SK-N-SH treated with all-trans-retinoic acid at 6 μM for 48 hours (cell line): ENCODE results near the gene ZFAND2B.

Experiments used
- ATAC-seq: fragments of 200-7000 bp; cut with Tn5 transposase; 3 replicates; pipeline ENCODE4 v1.9.1; 2020; ENCODE audit warnings: mild to moderate bottlenecking, moderate library complexity
- ARNTL ChIP-seq: fragments of 450-650 bp; formaldehyde crosslinking; IDR thresholded peaks from 2 replicates; pipeline ENCODE4 v1.5.0; 2020; ENCODE audit warnings: low read depth, mild to moderate bottlenecking, moderate library complexity, borderline replicate concordance
- BACH2 ChIP-seq: fragments of 250-450 bp; sonication (Bioruptor Pico); IDR thresholded peaks from 2 replicates; pipeline ENCODE4 v1.9.0; 2021; ENCODE audit warnings: mild to moderate bottlenecking, borderline replicate concordance
- CSDC2 ChIP-seq: fragments of 250-450 bp; sonication (Bioruptor Pico); IDR thresholded peaks from 2 replicates; pipeline ENCODE4 v1.5.0; 2020; ENCODE audit warnings: mild to moderate bottlenecking, moderate library complexity
- CSRNP3 ChIP-seq: fragments of 250-450 bp; sonication (Bioruptor Pico); IDR thresholded peaks from 2 replicates; pipeline ENCODE4 v1.5.1; 2021; ENCODE audit warnings: mild to moderate bottlenecking, moderate library complexity
- ESRRG ChIP-seq: fragments of 250-450 bp; sonication (Bioruptor Pico); IDR thresholded peaks from 2 replicates; pipeline ENCODE4 v1.6.1; 2021; ENCODE audit warnings: mild to moderate bottlenecking
- GLIS3 ChIP-seq: fragments of 250-450 bp; sonication (Bioruptor Pico); IDR thresholded peaks from 2 replicates; pipeline ENCODE4 v1.5.0; 2020; ENCODE audit warnings: mild to moderate bottlenecking, moderate library complexity
- ISL1 ChIP-seq: fragments of 250-450 bp; sonication (Bioruptor Pico); IDR thresholded peaks from 2 replicates; pipeline ENCODE4 v2.1.2; 2022; ENCODE audit warnings: mild to moderate bottlenecking, moderate library complexity
- OSR1 ChIP-seq: fragments of 250-450 bp; sonication (Bioruptor Pico); IDR thresholded peaks from 2 replicates; pipeline ENCODE4 v1.8.0; 2022; ENCODE audit warnings: moderate library complexity, mild to moderate bottlenecking, inconsistent platforms
- PATZ1 ChIP-seq: fragments of 250-450 bp; sonication (Bioruptor Pico); IDR thresholded peaks from 2 replicates; pipeline ENCODE4 v1.8.0; 2020; ENCODE audit warnings: mild to moderate bottlenecking, moderate library complexity, borderline replicate concordance
- POU6F1 ChIP-seq: fragments of 250-450 bp; sonication (Bioruptor Pico); IDR thresholded peaks from 2 replicates; pipeline ENCODE4 v1.8.0; 2021; ENCODE audit warnings: low read depth, mild to moderate bottlenecking, moderate library complexity, borderline replicate concordance
- PPARA ChIP-seq: fragments of 250-450 bp; sonication (Bioruptor Pico); IDR thresholded peaks from 2 replicates; pipeline ENCODE4 v1.5.0; 2020; ENCODE audit warnings: mild to moderate bottlenecking, borderline replicate concordance
- RARB ChIP-seq: fragments of 250-450 bp; sonication (Bioruptor Pico); IDR thresholded peaks from 2 replicates; pipeline ENCODE4 v1.8.0; 2021; ENCODE audit warnings: mild to moderate bottlenecking, moderate library complexity
- SNAI2 ChIP-seq: fragments of 250-450 bp; sonication (Bioruptor Pico); IDR thresholded peaks from 2 replicates; pipeline ENCODE4 v1.5.0; 2020; ENCODE audit warnings: mild to moderate bottlenecking, moderate library complexity
- TCF4 ChIP-seq: fragments of 250-450 bp; sonication (Bioruptor Pico); IDR thresholded peaks from 2 replicates; pipeline ENCODE4 v1.8.0; 2021; ENCODE audit warnings: mild to moderate bottlenecking, moderate library complexity, borderline replicate concordance
- TOX ChIP-seq: fragments of 250-450 bp; sonication (Bioruptor Pico); IDR thresholded peaks from 2 replicates; pipeline ENCODE4 v1.8.0; 2021; ENCODE audit warnings: mild to moderate bottlenecking, moderate library complexity, borderline replicate concordance
- ZC3H10 ChIP-seq: fragments of 250-450 bp; sonication (Bioruptor Pico); IDR thresholded peaks from 2 replicates; pipeline ENCODE4 v1.5.1; 2021; ENCODE audit warnings: mild to moderate bottlenecking, moderate library complexity
- ZFP3 ChIP-seq: fragments of 250-450 bp; sonication (Bioruptor Pico); IDR thresholded peaks from 2 replicates; pipeline ENCODE4 v1.5.0; 2020; ENCODE audit warnings: mild to moderate bottlenecking, moderate library complexity
- ZFP30 ChIP-seq: fragments of 450-650 bp; formaldehyde crosslinking; IDR thresholded peaks from 2 replicates; pipeline ENCODE4 v1.5.0; 2022; ENCODE audit warnings: mild to moderate bottlenecking, moderate library complexity
- ZNF565 ChIP-seq: fragments of 450-650 bp; formaldehyde crosslinking; conservative IDR thresholded peaks from 2 replicates; pipeline ENCODE4 v1.5.0; 2020; ENCODE audit warnings: low read depth, mild to moderate bottlenecking, moderate library complexity
- ZNF70 ChIP-seq: fragments of 450-650 bp; formaldehyde crosslinking; IDR thresholded peaks from 2 replicates; pipeline ENCODE4 v1.5.0; 2020; ENCODE audit warnings: mild to moderate bottlenecking, moderate library complexity
- ZNF8 ChIP-seq: fragments of 450-650 bp; formaldehyde crosslinking; IDR thresholded peaks from 2 replicates; pipeline ENCODE4 v1.5.0; 2020; ENCODE audit warnings: mild to moderate bottlenecking, moderate library complexity
- TF ChIP-seq, protein P1 (sequence below): fragments of 250-450 bp; sonication (Bioruptor Pico); IDR thresholded peaks from 2 replicates; pipeline ENCODE4 v1.5.1; 2020; ENCODE audit warnings: low read depth, mild to moderate bottlenecking, moderate library complexity
- TF ChIP-seq, protein P2 (sequence below): fragments of 250-450 bp; sonication (Bioruptor Pico); IDR thresholded peaks from 2 replicates; pipeline ENCODE4 v1.5.0; 2020; ENCODE audit warnings: mild to moderate bottlenecking, moderate library complexity

The ZFAND2B gene

GRCh38 chr2:219221957-219222518 lies 15.5 kb downstream of the ZFAND2B start:
- no peak for ATAC-seq
- TF ChIP-seq PATZ1 (CRISPR knock-in tag), result no peak
- TF ChIP-seq, all 23 proteins: peak for 0

GRCh38 chr2:219223831-219224610 lies 17.4 kb downstream of the ZFAND2B start:
- TF ChIP-seq CSRNP3 (CRISPR knock-in tag), result no peak
- no peak for TF ChIP-seq SNAI2 (CRISPR knock-in tag)
- no peak for TF ChIP-seq ZNF565 (CRISPR knock-in tag)
- no peak for TF ChIP-seq ARNTL (CRISPR knock-in tag)
- TF ChIP-seq BACH2 (CRISPR knock-in tag), result no peak
- TF ChIP-seq OSR1 (CRISPR knock-in tag), result no peak
- no peak for TF ChIP-seq GLIS3 (CRISPR knock-in tag)
- TF ChIP-seq TCF4 (CRISPR knock-in tag), result no peak
- no peak for TF ChIP-seq CSDC2 (CRISPR knock-in tag)
- no peak for TF ChIP-seq ZC3H10 (CRISPR knock-in tag)
- TF ChIP-seq ZFP3 (CRISPR knock-in tag), result no peak
- no peak for TF ChIP-seq RARB (CRISPR knock-in tag)
- TF ChIP-seq ISL1, result no peak
- TF ChIP-seq, protein P1, sequence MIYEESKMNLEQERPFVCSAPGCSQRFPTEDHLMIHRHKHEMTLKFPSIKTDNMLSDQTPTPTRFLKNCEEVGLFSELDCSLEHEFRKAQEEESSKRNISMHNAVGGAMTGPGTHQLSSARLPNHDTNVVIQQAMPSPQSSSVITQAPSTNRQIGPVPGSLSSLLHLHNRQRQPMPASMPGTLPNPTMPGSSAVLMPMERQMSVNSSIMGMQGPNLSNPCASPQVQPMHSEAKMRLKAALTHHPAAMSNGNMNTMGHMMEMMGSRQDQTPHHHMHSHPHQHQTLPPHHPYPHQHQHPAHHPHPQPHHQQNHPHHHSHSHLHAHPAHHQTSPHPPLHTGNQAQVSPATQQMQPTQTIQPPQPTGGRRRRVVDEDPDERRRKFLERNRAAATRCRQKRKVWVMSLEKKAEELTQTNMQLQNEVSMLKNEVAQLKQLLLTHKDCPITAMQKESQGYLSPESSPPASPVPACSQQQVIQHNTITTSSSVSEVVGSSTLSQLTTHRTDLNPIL (CRISPR knock-in tag), result no peak
- no peak for TF ChIP-seq ESRRG (CRISPR knock-in tag)
- TF ChIP-seq ZNF70, result no peak
- TF ChIP-seq, protein P2, sequence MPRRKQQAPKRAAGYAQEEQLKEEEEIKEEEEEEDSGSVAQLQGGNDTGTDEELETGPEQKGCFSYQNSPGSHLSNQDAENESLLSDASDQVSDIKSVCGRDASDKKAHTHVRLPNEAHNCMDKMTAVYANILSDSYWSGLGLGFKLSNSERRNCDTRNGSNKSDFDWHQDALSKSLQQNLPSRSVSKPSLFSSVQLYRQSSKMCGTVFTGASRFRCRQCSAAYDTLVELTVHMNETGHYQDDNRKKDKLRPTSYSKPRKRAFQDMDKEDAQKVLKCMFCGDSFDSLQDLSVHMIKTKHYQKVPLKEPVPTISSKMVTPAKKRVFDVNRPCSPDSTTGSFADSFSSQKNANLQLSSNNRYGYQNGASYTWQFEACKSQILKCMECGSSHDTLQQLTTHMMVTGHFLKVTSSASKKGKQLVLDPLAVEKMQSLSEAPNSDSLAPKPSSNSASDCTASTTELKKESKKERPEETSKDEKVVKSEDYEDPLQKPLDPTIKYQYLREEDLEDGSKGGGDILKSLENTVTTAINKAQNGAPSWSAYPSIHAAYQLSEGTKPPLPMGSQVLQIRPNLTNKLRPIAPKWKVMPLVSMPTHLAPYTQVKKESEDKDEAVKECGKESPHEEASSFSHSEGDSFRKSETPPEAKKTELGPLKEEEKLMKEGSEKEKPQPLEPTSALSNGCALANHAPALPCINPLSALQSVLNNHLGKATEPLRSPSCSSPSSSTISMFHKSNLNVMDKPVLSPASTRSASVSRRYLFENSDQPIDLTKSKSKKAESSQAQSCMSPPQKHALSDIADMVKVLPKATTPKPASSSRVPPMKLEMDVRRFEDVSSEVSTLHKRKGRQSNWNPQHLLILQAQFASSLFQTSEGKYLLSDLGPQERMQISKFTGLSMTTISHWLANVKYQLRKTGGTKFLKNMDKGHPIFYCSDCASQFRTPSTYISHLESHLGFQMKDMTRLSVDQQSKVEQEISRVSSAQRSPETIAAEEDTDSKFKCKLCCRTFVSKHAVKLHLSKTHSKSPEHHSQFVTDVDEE (CRISPR knock-in tag), result no peak
- no peak for TF ChIP-seq PATZ1 (CRISPR knock-in tag)
- no peak for TF ChIP-seq TOX
- no peak for TF ChIP-seq ZNF8 (CRISPR knock-in tag)
- ATAC-seq, result no peak

DNA sequence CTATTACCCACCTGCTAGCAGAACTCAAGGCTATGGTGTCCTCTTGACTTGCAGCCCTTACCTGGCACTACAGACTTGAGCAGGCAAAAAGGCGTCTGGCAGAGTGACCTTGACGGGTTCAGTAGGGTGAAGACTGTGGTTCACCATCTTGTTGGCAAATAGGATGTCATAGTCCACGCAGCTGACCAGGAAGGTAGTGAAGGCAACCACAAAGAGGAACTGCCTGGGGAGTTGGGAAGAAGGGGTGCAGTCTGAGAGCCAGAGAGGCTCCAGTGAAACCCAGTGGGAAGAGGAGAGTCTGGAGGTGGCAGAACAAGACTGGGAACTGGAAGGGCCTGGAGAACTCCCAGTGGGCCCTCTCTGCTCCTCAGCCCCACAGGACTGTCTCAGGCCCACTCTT lies 18.8 kb downstream of the ZFAND2B start:
- no peak for ATAC-seq
- TF ChIP-seq RARB (CRISPR knock-in tag) (no peak), OSR1 (CRISPR knock-in tag) (no peak), ZNF70 (no peak), PATZ1 (CRISPR knock-in tag) (no peak), ZC3H10 (CRISPR knock-in tag) (no peak), TCF4 (CRISPR knock-in tag) (no peak), PPARA (CRISPR knock-in tag) (no peak), ZFP30 (no peak), CSDC2 (CRISPR knock-in tag) (no peak), ZFP3 (CRISPR knock-in tag) (no peak), POU6F1 (CRISPR knock-in tag) (no peak), ZNF8 (CRISPR knock-in tag) (no peak), TOX (no peak)
